ENCODE data around the gene LMBRD2.

The LMBRD2 gene

GRCh38 chr5:36060420-36060887 is 91.2 kb downstream of the LMBRD2 start:
- POLR2A ChIA-PET: no interaction called here
- TF ChIP-seq ARNT (IDR thresholded peaks at IDR 0.05) (no peak), TARDBP (IDR thresholded peaks at IDR 0.05) (no peak), ELF4 (IDR thresholded peaks at IDR 0.05) (no peak)
- CTCF ChIA-PET: interaction anchor here (0.7 to 1.0 kb wide), 3 partner anchors 93 to 324 kb away, joined by 3 read pairs; no protein-coding TSS in a partner anchor
- peak; percentile 23 for DNase-seq (ENCODE audit: extremely low spot score)

- TF ChIP-seq L3MBTL2 (conservative IDR thresholded peaks at IDR 0.05) (no peak), PKNOX1 (IDR thresholded peaks at IDR 0.05) (no peak), ARNT (IDR thresholded peaks at IDR 0.05) (no peak), TARDBP (IDR thresholded peaks at IDR 0.05) (no peak), NFRKB (IDR thresholded peaks at IDR 0.05) (no peak), BHLHE40 (IDR thresholded peaks at IDR 0.05; ENCODE audit: borderline replicate concordance) (no peak), FOXM1 (IDR thresholded peaks at IDR 0.05; ENCODE audit: borderline replicate concordance) (no peak), FOXA1 (IDR thresholded peaks at IDR 0.05) (no peak), FOXK2 (IDR thresholded peaks at IDR 0.05) (no peak), LEF1 (IDR thresholded peaks at IDR 0.05; ENCODE audit: borderline replicate concordance) (no peak), HDGF (IDR thresholded peaks at IDR 0.05; ENCODE audit: borderline replicate concordance) (no peak), ELF4 (IDR thresholded peaks at IDR 0.05) (no peak), CTBP1 (IDR thresholded peaks at IDR 0.05; ENCODE audit: borderline replicate concordance) (no peak), ZNF384 (IDR thresholded peaks at IDR 0.05) (no peak), SP1 (IDR thresholded peaks at IDR 0.05) (no peak), SUZ12 (IDR thresholded peaks at IDR 0.05) (no peak)
- no peak for DNase-seq (ENCODE audit: extremely low spot score)
- CTCF ChIA-PET: interaction anchor here (0.7 to 1.0 kb wide), 3 partner anchors 92 to 325 kb away, joined by 3 read pairs; no protein-coding TSS in a partner anchor
- POLR2A ChIA-PET: no interaction called here
Observed at GRCh38 chr5:36059571-36060419, 91.9 kb downstream of the LMBRD2 start.

GRCh38 chr5:36058776-36059175 is 92.9 kb downstream of the LMBRD2 start:
- TF ChIP-seq HDGF (IDR thresholded peaks at IDR 0.05; ENCODE audit: borderline replicate concordance): no peak
- ChIA-PET CTCF (no interaction called here), POLR2A (no interaction called here)
- no peak for DNase-seq (ENCODE audit: extremely low spot score)

- POLR2A ChIA-PET: no interaction called here
- CTCF ChIA-PET: interaction anchor here (0.6 kb wide), 1 partner anchor 15 kb away, joined by 3 read pairs; no protein-coding TSS in a partner anchor
- no peak for DNase-seq (ENCODE audit: extremely low spot score)
- no peak for TF ChIP-seq FOXM1 (IDR thresholded peaks at IDR 0.05; ENCODE audit: borderline replicate concordance)
- TF ChIP-seq ZNF384 (IDR thresholded peaks at IDR 0.05): 0 out of 2 replicates have a peak, but pooled peaks have one; percentile 39
Observed at GRCh38 chr5:36057386-36057785, 94.3 kb downstream of the LMBRD2 start.

- DNase-seq (ENCODE audit: extremely low spot score): no peak
- POLR2A ChIA-PET: no interaction called here
- no peak for TF ChIP-seq HDGF (IDR thresholded peaks at IDR 0.05; ENCODE audit: borderline replicate concordance)
- no peak for TF ChIP-seq SUZ12 (IDR thresholded peaks at IDR 0.05)
- TF ChIP-seq SP1 (IDR thresholded peaks at IDR 0.05): no peak
- no peak for TF ChIP-seq ELF4 (IDR thresholded peaks at IDR 0.05)
- no peak for TF ChIP-seq FOXM1 (IDR thresholded peaks at IDR 0.05; ENCODE audit: borderline replicate concordance)
- TF ChIP-seq ZNF384 (IDR thresholded peaks at IDR 0.05): no peak
- TF ChIP-seq ARNT (IDR thresholded peaks at IDR 0.05): no peak
- TF ChIP-seq NFRKB (IDR thresholded peaks at IDR 0.05): no peak
- CTCF ChIA-PET: interaction anchor here (0.6 kb wide), 1 partner anchor 119 kb away, joined by 5 read pairs; no protein-coding TSS in a partner anchor
Observed at GRCh38 chr5:36056422-36056821, 95.3 kb downstream of the LMBRD2 start.

GRCh38 chr5:36055984-36056383 is 95.7 kb downstream of the LMBRD2 start:
- TF ChIP-seq FOXM1 (IDR thresholded peaks at IDR 0.05; ENCODE audit: borderline replicate concordance): no peak
- no peak for TF ChIP-seq SP1 (IDR thresholded peaks at IDR 0.05)
- no peak for TF ChIP-seq ZNF384 (IDR thresholded peaks at IDR 0.05)
- no peak for TF ChIP-seq CTBP1 (IDR thresholded peaks at IDR 0.05; ENCODE audit: borderline replicate concordance)
- no peak for TF ChIP-seq HDGF (IDR thresholded peaks at IDR 0.05; ENCODE audit: borderline replicate concordance)
- TF ChIP-seq LEF1 (IDR thresholded peaks at IDR 0.05; ENCODE audit: borderline replicate concordance): no peak
- no peak for TF ChIP-seq ELF4 (IDR thresholded peaks at IDR 0.05)
- no peak for TF ChIP-seq L3MBTL2 (conservative IDR thresholded peaks at IDR 0.05)
- no peak for TF ChIP-seq FOXA1 (IDR thresholded peaks at IDR 0.05)
- no peak for TF ChIP-seq ARNT (IDR thresholded peaks at IDR 0.05)
- no peak for TF ChIP-seq PKNOX1 (IDR thresholded peaks at IDR 0.05)
- TF ChIP-seq BHLHE40 (IDR thresholded peaks at IDR 0.05; ENCODE audit: borderline replicate concordance): no peak
- no peak for TF ChIP-seq FOXK2 (IDR thresholded peaks at IDR 0.05)
- no peak for TF ChIP-seq NFRKB (IDR thresholded peaks at IDR 0.05)
- TF ChIP-seq SUZ12 (IDR thresholded peaks at IDR 0.05): no peak
- ChIA-PET POLR2A (no interaction called here), CTCF (interaction anchor here (0.6 kb wide), 1 partner anchor 119 kb away, joined by 5 read pairs; no protein-coding TSS in a partner anchor)
- no peak for DNase-seq (ENCODE audit: extremely low spot score)

- POLR2A ChIA-PET: no interaction called here
- no peak for DNase-seq (ENCODE audit: extremely low spot score)
- no peak for TF ChIP-seq FOXK2 (IDR thresholded peaks at IDR 0.05)
- TF ChIP-seq CTBP1 (IDR thresholded peaks at IDR 0.05; ENCODE audit: borderline replicate concordance): no peak
- no peak for TF ChIP-seq BHLHE40 (IDR thresholded peaks at IDR 0.05; ENCODE audit: borderline replicate concordance)
- TF ChIP-seq ZNF384 (IDR thresholded peaks at IDR 0.05): no peak
- no peak for TF ChIP-seq FOXM1 (IDR thresholded peaks at IDR 0.05; ENCODE audit: borderline replicate concordance)
- CTCF ChIA-PET: no interaction called here
Observed at GRCh38 chr5:36054647-36055046, 97.0 kb downstream of the LMBRD2 start.
